HCT116 (cell line): Measurements from ENCODE around the gene STARD4.

Source experiments
- EZH2 ChIP-seq: fragments of 200-600 bp; sonication (generic); IDR thresholded peaks from 2 replicates; pipeline ENCODE4 v1.6.1; 2017; ENCODE audit warnings: antibody characterized with exemption, mixed run types
- POLR2A ChIP-seq: IDR thresholded peaks from 2 replicates; pipeline ENCODE4 v1.7.0; 2011; ENCODE audit warnings: borderline replicate concordance; ENCODE audit not compliant: insufficient read depth, insufficient read length; ENCODE audit errors: extremely low read depth
- RAD21 ChIP-seq: IDR thresholded peaks from 2 replicates; pipeline ENCODE4 v1.6.1; 2012; ENCODE audit warnings: low read depth, mild to moderate bottlenecking
- SIN3A ChIP-seq: IDR thresholded peaks from 2 replicates; pipeline ENCODE4 v1.6.1; 2012; ENCODE audit warnings: low read depth
- SP1 ChIP-seq: IDR thresholded peaks from 2 replicates; pipeline ENCODE4 v1.6.1; 2012; ENCODE audit warnings: low read depth
- ZFX ChIP-seq: fragments of 450-650 bp; IDR thresholded peaks from 2 replicates; pipeline ENCODE4 v1.6.1; 2017
- ZNF274 ChIP-seq: fragments of 200-500 bp; sonication (Bioruptor generic); IDR thresholded peaks from 2 replicates; pipeline ENCODE4 v1.6.1; 2014; ENCODE audit warnings: mild to moderate bottlenecking, low read depth, low read length, inconsistent platforms
- TF ChIP-seq, protein P1 (sequence below), 3 experiments: fragments of 200-600 bp in 1 of 3; sonication (generic) in 1 of 3; IDR thresholded peaks in 2 of 3; conservative IDR thresholded peaks in 1 of 3; 2 replicates each; pipeline ENCODE4 v1.5.1; 2012 to 2017; ENCODE audit warnings: low read depth in 2 of 3, low read length in 2 of 3, antibody characterized with exemption in 1 of 3, borderline replicate concordance in 1 of 3, control low read depth in 1 of 3, mild to moderate bottlenecking in 1 of 3, mixed read lengths in 1 of 3, mixed run types in 1 of 3, moderate library complexity in 1 of 3; ENCODE audit not compliant: insufficient read depth in 1 of 3
- TF ChIP-seq, protein P2 (sequence below): IDR thresholded peaks from 2 replicates; pipeline ENCODE4 v1.6.1; 2012

DNA sequence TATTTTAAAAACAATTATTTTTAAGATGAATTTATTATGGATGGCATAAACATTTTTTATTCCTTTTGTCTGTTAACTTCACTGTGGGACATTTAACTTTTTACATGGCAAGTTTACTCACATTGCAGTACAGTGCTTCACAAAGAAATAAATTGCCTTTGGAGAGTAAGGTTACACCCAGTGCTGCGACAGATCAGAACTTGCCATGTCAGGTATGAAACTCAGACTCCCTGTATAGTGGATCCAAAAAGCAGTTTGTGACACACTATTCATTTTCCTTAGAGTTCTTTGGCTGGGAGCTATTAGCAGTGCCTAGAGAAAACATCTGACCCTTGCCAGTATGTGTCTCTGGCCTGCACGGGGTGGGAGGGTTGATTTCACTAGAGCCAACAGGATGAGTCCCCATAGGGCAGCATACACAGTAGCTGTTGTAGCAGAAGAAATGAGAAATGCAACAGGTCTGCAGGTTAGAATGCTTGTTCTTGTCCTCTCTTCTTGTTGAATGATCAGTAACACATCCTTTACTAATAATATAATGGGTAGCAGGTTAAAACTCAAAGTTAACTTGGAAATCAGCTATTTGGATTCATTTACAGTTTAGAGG is 42.9 kb downstream of the STARD4 start:
- TF ChIP-seq SIN3A (no peak), EZH2 (no peak), POLR2A (no peak), ZFX (no peak), RAD21 (no peak), SP1 (no peak), ZNF274 (no peak)
- TF ChIP-seq, protein P1, sequence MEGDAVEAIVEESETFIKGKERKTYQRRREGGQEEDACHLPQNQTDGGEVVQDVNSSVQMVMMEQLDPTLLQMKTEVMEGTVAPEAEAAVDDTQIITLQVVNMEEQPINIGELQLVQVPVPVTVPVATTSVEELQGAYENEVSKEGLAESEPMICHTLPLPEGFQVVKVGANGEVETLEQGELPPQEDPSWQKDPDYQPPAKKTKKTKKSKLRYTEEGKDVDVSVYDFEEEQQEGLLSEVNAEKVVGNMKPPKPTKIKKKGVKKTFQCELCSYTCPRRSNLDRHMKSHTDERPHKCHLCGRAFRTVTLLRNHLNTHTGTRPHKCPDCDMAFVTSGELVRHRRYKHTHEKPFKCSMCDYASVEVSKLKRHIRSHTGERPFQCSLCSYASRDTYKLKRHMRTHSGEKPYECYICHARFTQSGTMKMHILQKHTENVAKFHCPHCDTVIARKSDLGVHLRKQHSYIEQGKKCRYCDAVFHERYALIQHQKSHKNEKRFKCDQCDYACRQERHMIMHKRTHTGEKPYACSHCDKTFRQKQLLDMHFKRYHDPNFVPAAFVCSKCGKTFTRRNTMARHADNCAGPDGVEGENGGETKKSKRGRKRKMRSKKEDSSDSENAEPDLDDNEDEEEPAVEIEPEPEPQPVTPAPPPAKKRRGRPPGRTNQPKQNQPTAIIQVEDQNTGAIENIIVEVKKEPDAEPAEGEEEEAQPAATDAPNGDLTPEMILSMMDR (IDR thresholded peaks at IDR 0.05 in 2 of 3, conservative IDR thresholded peaks at IDR 0.05 in 1 of 3; ENCODE audit: borderline replicate concordance in 1 of 3, insufficient read depth in 1 of 3, low read depth in 2 of 3, low read length in 2 of 3) = no peak
- TF ChIP-seq, protein P2, sequence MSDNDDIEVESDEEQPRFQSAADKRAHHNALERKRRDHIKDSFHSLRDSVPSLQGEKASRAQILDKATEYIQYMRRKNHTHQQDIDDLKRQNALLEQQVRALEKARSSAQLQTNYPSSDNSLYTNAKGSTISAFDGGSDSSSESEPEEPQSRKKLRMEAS = no peak
